GM21576 (cell line): ENCODE data around the gene IYD.
A peak's percentile ranks its signal among the peaks of the same experiment; 100 is the strongest.

ENCODE experiments used
- ATAC-seq: cut with Tn5 transposase; IDR thresholded peaks from one replicate; pipeline ENCODE4 v1.9.1; 2021; ENCODE audit warnings: mild to moderate bottlenecking, moderate library complexity; ENCODE audit not compliant: unreplicated experiment

The IYD gene, protein sequence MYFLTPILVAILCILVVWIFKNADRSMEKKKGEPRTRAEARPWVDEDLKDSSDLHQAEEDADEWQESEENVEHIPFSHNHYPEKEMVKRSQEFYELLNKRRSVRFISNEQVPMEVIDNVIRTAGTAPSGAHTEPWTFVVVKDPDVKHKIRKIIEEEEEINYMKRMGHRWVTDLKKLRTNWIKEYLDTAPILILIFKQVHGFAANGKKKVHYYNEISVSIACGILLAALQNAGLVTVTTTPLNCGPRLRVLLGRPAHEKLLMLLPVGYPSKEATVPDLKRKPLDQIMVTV

DNA sequence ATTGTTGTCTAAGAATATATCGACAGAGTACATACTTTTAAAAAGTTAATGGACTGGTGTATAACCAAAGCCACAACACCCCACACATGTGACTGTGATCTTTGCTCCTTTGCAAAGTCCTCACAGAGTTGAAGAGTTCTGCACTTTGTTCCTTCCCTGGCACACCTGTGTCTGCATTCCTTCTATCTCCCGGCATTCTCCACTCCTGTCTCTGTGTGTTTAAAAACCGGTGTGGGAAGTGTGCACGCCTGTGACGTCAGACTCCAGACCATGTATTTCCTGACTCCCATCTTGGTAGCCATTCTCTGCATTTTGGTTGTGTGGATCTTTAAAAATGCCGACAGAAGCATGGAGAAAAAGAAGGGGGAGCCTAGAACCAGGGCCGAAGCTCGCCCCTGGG lies at the start of gene IYD:
IYD (plus strand) TSS at position 251 of the 400 bp plus-strand sequence; CDS start at position 271, 20 bp downstream.
- no peak for ATAC-seq

- ATAC-seq = no peak
These were observed 48.9 kb upstream of the IYD start for GRCh38 chr6:150319924-150320323.

DNA sequence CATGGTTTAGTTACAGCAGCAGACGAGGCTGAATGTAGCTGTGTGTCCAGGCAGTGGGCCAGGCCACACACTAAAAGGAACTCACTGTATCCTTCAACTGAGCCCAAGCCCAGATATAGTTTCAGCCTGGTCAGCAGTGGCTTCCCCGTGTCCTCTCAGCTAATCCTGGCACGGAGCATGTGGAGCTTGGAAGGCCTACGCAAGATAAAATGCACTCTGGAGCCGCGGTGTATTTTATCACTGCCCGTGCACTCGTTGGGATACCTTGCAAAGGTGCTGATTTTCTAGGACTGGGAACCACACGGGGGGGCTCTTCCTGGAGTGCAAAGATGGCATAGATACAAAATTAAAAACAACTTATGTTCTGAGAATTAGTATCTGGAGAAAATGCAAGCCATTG lies 48.4 kb upstream of the IYD start:
- ATAC-seq = no peak

DNA sequence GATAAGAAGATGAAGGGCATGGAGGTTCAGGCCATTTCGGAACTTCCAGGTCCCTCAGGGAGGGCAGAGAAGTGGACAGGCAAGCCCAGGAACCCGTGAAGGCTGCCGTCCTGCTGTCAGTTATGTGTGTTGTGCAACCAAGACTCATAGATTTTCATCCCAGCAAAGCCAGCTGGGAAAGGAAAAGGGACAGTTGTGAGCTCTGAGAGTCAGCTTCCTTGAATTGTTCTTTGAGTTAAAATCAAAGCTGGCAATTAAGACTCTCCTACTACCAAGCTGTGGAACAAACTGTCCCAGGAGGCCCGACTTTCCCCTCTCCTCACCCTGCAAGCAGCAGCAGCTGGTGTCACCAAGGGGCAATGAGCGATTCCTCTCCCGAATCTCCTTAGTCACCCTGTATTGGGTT lies 46.3 kb upstream of the IYD start:
- no peak for ATAC-seq

DNA sequence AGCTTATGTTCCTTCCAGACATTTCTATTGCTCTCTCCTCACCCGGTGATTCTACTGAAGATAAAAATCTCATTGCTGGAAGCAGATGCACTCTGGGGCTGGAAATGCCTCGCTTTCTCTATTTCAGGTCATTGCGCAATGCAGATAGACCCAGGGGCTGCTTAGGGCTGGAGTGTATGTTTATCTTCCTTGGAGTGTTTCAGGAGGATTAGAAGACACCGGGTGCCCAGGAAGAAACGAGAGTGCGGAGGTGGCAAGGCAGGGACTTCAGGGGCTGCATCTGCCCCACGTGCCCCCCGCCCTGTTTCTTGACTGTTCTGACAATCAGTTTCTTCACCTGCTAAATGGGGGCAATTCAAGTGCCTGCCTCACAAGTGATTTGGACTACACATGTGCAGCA lies 45.6 kb upstream of the IYD start:
- no peak for ATAC-seq

DNA sequence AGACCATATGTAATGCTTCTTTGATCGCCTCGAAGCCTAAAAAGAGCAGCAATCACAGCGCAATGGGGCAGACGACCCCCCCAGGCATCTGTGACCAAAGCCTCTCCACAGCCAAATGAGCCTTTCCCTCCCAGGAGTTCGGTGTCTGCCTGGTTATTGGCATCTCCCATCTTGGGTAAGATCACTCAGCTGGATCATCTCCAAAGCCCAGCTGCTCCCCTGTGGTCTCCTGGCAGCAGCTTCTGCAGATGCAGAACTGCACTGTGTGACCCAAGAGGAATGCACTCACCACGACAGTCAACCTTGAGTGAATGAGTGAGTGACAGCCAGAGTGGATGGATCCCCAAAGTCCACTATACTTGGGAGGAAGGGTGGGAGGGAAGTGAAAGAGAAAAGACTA lies 44.8 kb upstream of the IYD start:
- no peak for ATAC-seq

DNA sequence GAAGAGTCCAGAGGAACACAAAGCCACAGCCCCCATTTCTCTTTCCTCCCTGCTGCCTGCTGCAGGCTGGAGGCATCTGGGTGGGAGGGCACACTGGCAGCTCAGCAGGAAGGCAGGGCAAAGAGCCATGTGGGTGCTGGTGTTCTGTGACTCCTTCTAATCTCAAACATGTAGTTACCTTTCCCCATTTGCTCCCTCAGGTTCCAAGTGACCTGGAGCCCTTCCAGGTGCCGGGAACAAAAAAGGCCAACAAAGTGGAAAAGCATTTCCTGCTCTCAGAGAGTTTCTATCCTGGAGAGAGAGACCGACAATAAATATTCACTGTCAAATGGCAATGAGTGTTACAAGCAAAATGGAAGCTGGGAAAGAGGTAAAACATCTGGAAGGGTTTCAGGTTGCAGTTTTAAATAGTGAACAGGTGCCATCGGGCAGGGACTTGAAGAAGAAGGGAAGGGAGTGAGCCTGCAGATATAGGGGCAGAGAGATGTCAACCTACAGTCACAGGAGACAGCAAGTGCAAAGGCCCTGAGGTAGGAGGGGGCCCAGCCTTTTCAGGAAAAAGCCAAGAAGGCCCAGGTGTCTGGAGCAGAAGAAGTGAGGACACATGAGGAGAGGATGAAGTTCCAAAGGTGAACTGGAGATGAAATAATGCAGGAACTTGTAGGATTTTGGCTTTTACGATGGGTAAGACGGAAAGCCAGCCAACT lies 43.6 kb upstream of the IYD start:
- ATAC-seq = no peak

GRCh38 chr6:150327117-150327774 lies 41.6 kb upstream of the IYD start:
- ATAC-seq = no peak

DNA sequence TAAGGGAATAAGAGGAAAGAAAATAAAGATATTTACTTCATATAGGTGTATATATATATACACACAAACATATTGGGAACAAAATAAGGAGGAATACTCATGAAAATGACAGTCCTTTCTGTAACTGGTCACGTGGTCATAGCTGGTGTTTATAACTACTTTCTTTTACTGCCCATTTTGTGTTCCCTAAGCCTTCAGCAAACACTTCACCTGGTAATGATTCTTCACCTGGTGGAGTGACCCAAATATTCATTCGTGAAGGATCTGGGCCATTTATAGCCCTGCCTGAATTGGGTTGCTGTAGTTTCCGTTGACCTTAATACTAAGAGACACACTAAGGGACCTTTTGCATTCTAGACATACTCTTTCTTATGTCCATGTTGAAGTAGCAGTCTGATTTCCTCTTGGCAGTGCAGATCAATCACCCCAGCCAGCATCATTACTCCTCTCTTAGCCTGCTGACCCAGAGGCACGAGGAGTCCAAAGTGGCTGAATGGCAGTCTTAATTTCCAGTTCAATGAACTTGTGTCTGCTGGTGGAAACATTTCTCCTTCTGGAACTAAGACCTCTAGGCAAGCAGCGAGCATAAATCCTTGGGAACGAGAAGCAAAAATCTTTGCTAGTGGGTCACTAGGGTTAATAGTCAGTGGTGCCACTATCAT lies 39.9 kb upstream of the IYD start:
- no peak for ATAC-seq

DNA sequence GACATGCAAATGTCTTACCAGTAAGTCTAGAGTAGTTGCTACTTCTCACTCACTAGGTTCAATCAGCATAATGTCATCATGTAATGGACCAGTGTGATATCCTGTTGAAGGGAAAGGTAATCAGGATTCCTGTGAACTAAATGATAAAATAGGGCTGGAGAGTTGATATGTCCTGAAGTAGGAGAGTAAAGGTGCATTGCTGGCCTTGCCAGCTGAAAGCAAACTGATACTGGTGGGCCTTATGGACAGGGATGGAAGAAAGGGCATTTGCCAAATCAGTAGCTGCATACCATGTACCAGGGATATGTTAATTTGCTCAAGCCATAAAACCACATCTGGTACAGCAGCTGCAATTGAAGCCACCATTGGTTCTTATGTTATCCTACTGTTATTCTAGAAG lies 37.5 kb upstream of the IYD start:
- ATAC-seq = no peak

GRCh38 chr6:150332939-150333584 lies 35.8 kb upstream of the IYD start:
- ATAC-seq = no peak

GRCh38 chr6:150333585-150333941 lies 35.2 kb upstream of the IYD start:
- ATAC-seq = no peak

DNA sequence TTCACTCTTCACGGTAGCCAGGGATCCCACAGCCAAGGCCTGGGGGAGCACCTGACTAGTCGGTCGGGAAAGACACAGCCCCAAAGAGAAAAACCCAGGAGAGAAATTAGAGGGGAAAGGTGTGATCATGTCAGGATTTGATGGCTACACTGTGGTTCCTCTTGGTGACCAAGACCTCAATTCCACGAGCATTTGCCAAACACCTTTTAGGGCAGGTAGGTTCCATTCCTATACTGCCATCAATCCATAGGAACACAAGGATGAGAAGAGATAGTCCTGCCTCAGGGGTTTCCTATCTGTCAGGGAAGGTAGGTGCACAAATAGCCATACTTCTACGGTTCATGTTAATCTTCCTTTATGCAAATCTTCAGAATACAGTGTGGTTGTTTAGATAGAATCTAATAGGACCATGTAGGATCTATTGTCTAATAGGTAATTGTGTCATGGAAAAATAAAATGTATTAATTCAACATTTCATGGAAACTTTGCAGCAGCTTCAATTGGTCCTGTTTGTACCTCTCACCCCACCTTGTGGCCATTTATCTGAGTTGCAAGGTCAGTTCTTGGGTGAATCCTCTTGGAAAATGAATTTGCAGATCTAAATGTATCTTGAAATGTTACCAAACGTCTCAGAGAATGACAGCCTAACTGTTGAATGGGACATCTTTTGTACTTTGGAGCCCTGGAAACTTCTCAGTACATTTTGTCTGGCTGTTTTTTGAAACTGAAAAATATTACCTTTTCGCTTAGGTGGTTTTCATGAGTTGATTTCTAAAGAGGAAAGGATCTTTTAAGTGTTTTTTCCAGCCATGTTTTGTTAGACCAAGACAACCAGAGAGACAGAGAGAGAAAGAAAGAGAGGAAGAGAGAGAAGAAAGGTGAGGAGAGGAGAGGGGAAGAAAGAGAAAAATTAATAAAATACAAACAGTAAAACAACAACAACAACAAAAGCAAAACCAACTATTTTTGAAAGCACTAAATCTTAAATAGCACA lies 33.7 kb upstream of the IYD start:
- no peak for ATAC-seq

- no peak for ATAC-seq
These were observed 32.5 kb upstream of the IYD start for GRCh38 chr6:150336299-150336698.

DNA sequence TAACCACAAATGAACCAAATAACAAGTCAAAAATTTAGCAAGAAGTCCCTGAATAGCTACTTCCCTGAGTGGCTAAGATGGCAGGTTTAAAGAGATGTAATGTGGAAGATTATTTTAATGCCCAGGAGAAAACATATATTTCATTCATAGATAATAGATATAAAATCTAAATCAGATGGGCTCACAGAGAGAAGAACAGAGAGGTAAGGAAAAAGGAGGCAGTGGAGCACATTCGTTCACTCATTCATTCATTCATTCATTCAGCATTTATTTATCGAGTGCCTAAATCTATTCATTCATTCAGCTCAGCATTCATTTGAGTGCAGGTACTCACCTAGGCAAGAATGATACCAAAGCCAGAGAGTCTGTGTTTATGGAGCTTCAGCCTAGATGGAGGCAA lies 32.1 kb upstream of the IYD start:
- ATAC-seq = no peak

GRCh38 chr6:150342126-150342525 lies 26.7 kb upstream of the IYD start:
- no peak for ATAC-seq

DNA sequence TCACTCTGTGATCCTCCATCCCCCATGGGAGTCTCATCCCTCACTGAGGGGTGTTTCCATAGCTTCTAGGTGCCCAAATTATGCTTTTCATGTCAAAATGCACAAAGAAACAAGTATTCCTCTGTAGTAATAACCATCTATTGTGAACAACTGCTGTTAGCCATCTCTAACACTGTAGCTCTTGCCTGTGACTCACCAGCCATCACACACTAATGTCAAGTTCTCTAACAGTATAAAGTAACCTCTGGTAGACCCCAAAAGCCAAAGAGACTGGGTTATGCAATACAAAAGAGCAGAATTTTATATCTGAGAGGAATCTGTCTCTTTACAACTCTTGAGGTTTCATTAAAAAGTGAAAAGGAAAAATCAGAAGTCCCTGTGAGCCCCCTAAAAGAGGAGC lies 25.4 kb upstream of the IYD start:
- no peak for ATAC-seq

DNA sequence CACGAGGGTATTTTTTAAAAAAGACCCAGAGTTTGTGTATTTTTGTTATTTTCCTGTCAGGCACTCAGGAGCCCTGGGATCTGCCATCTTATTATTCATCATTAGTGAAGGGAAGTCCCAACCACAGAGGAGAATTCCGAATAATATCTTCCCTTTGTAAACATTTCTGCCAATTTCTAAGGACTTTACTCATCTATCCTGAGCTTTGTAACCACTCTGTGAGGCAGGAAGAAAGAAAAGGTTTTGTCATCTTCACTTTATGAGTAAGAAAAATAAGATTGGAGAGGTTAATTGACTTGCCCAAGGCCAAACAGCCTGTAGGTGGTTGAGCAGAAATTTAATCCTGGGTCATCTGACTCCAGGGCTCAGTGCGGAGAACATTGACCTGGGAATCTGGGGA lies 23.0 kb upstream of the IYD start:
- ATAC-seq = no peak

DNA sequence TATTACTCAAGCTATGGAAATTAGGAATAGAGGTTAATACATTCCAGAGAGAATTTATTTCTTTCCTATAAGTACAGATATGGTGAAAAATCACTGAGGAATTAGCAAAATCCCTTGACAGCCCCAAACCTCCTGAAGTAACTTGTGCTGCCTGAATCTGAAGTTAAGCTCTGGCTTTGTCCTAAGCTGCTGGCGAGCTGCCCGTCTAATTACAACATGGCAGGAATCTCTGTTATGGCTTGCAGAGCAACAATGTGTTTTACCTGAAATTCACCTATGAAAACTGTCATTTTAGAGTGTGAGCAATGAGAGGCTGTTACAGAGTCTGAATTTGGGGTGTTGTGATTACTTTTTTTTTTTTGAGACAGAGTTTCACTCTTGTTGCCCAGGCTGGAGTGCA lies 22.5 kb upstream of the IYD start:
- ATAC-seq = no peak

DNA sequence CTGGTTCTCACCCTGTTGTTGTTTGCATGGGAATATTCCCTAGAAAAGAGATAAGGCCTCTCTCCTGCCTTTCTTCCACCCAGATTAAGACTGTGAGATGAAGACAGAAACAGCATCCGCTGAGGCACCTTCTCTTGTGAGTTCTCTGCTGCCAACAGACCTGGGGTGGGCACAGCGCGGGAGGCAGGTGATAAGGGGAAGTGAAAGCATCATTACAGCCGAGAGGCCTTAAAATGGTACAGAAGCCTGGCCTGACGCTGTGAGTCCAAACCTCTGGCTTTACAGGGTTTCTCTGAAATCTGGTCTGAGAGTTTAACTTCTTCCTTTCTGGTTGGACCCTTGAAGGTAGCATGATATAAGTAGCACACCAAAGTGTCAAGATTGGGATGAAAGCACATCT lies 21.0 kb upstream of the IYD start:
- ATAC-seq = peak; percentile 60
